Daoy (cell line): ENCODE measurements around the gene SLC17A5. TPM values are rescaled to one million over a fixed set of nuclear protein-coding genes. Genes with fewer than 3 reads are reported as not detected.
"Not testable (repeated sequence)": the region's sequence is repeated elsewhere in the genome, so short reads cannot be mapped to it uniquely, and the experiment has no call there.

ENCODE experiments used
- DNase-seq: peaks from one replicate; pipeline ENCODE4 v3.0.0-alpha.2; 2015; ENCODE audit warnings: low read depth
- total RNA-seq: library from RNA; depleted of rRNA; stranded (reverse); fragments of >200 nt; shearing (Covaris generic); gene quantifications from 2 replicates; pipeline ENCODE4 v1.2.3, GENCODE V29; 2014

Gene SLC17A5
- total RNA-seq, 1 experiment from 2014 or later, result 5.0 TPM

DNA sequence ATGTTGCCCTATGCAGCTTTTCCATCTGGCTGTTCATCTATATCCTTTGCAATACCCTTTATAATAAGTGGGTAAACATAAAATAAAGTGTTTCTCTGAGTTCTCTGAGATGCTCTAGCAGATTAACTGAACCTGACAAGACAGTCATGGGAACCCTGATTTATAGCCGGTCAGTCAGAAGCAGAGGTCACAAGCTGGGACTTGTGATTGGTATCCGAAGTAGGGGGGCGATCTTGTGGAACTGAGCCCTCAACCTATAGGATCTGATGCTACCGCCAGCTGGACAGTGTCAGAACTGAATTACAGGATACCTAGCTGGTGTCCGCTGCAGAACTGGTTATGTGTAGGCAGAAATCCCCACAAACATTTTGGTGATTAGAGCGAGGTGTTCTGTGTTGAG lies 39.0 kb downstream of the SLC17A5 start:
- no peak for DNase-seq

DNA sequence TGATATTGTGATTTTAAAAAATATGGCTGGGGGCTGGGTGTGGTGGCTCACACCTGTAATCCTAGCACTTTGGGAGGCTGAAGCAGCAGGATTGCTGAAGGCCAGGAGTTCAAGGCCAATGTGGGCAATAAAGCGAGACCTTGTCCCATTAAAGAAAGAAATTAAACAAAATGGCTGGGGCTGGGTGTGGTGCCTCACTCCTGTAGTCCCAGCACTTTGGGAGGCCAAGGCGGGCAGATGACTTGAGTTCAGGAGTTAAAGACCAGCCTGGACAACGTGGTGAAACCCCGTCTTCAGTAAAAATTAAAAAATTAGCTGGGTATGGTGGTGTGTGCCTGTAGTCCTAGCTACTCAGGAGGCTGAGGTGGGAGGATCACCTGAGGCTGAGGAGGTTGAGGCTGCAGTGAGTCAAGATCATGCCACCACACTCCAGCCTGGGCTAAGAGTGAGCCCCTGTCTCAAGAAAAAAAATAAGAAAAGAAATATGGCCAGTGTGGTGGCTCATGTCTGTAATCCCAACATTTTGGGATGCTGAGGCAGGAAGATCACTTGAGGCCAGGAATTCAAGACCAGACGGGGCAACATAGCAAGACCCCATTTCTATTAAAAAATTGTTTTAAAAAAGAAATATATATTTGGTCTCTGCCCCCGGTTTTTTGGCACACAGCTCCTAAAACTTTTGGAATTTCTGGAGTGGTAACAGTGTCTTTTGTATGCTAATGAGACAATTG lies 39.8 kb downstream of the SLC17A5 start:
- DNase-seq, result no peak

DNA sequence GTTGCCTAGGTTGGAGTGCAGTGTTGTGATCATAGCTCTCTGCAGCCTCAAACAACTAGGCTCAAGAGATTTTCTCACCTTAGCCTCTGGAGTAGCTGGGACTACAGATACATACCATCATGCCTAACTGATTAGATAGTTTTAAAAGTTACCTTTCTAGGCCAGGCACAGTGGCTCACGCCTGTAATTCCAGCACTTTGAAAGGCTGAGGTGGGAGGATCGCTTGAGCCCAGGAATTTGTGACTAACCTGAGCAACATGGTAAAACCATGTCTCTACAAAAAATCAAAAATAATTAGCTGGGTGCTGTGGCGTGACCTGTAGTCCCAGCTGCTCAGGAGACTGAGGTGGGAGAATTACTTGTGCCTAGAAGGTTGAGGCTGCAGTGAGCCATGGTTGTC lies 41.2 kb downstream of the SLC17A5 start:
- DNase-seq, result no peak

DNA sequence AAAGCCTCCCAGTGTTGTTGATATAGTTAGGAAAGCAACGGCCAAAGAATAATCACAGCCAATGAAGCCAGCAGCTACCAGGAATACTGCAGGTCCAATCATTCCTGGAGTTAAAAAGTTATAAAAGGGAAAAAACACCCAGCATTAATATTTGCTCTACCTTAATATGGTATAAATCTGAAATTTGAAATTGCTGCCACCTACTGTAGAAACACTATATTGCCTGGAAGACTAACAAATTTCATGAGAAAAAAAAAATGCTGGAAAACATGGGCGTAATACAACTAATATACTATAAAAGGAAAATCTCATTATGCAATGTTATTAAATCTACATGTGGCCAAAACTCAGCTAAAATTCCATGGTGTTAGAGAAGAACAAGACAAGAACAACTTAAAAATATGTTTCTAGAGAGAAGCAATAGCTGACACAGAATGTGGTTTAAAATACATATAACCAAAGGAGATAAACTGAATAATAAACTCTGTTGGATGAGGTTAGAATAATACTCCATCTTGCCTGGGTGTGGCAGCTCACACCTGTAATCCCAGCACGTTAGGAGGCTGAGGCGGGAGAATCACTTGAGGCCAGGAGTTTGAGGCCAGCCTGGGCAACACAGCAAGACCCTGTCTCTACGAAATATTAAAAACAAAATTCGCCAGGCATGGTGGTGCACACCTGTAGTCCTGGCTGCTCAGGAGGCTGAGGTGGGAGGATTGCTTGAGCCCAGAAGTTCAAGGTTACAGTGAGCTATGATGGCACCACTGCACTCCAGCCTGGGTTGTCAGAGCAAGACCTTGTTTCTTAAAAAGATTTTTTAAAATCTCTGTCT lies 43.1 kb downstream of the SLC17A5 start:
- peak; percentile 38 for DNase-seq

DNA sequence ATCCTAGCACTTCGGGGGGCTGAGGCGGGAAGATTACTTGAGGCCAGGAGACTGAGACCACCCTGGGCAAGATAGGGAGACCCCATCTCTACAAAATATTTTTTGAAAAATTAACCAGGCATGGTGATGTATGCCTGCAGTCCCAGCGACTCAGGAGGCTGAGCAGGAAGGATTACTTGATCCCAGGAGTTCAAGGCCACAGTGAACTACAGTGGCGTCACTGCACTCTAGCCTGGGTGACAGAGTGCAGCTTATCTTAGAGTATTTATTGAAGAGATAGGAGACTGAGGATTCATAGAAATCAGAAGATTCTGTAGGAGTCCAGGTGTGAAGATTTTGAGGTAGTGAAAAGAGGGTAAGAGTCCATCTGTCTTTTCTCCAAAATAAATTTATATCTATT lies 45.0 kb downstream of the SLC17A5 start:
- DNase-seq, result no peak

DNA sequence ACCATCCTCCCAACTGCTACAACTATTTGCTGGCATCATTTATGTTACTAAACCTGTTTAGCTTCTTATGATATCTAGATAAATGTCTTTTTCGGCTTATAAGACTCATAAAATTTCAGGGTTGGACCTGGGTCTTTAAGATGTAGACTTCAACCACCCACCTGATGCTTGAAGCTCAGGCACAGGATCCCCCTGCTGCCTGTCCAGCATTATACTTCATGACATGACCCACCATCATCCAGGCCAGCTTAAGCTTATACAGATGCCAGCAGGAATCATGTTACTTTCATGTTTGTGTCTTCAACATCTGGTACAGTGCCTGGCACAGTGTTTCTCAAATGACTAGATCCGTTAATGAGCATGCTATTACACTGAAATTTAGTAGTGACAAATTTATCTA lies 47.4 kb downstream of the SLC17A5 start:
- no peak for DNase-seq

DNA sequence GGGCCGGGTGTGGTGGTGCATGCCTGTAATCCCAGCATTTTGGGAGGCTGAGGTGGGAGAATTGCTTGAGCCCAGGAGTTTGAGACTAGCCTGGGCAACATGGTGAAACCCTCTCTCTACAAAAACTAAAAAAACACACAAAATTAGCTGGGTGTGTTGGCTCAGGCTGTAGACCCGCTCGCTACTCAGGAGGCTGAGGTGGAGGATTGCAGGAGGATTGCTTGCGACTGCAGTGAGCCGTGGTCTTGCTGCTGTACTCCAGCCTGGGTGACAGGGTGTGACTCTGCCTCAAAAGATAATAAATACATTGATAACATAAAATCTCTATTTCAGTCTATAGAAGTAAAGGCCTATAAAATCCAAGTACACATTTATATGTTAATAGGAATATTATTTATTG lies 49.3 kb downstream of the SLC17A5 start:
- DNase-seq, result no peak

DNA sequence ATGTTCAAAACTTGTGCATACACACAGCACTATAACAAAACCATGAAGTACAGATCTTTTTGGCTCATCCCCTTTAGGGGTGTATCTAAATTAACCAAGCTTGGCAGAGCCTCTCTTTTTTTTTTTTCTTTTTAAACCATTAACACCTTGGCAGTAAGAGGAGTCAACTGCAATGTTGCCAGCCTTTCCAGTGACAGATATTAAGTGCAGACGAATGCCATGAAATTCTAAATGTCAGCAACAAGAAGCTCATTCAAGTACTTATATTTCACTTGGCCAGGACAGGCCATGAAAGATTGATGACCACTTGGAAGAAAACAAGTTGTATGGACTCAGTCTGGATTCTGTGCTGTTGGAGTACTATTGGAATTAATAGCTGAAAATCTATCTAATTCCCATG lies 49.8 kb downstream of the SLC17A5 start:
- no peak for DNase-seq

DNA sequence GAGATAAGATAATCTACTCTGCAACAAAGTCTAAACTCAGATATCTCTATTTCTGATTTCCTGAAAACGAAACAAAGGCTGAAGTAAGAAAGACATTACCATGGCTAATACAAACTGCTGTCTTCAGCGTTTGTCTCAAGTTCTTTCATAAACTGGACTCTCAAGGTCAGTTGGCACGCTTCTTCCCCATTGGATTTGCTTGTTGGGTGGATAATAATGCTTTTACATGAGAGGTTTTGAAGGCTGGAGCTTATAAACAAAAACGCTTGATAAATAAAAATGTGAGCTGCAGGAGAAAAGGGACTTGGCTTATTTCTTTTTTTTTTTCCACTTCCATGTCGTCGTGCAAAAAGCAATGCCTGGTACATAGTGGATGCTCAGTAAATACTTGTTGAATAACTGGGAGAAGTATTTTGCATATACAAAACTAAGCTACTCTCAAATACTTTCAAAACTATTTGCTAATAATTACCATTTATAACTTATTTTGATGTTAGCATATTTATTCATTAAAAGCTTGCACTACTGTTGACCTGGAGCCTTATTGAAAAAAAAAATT lies 67.3 kb downstream of the SLC17A5 start:
- no peak for DNase-seq

DNA sequence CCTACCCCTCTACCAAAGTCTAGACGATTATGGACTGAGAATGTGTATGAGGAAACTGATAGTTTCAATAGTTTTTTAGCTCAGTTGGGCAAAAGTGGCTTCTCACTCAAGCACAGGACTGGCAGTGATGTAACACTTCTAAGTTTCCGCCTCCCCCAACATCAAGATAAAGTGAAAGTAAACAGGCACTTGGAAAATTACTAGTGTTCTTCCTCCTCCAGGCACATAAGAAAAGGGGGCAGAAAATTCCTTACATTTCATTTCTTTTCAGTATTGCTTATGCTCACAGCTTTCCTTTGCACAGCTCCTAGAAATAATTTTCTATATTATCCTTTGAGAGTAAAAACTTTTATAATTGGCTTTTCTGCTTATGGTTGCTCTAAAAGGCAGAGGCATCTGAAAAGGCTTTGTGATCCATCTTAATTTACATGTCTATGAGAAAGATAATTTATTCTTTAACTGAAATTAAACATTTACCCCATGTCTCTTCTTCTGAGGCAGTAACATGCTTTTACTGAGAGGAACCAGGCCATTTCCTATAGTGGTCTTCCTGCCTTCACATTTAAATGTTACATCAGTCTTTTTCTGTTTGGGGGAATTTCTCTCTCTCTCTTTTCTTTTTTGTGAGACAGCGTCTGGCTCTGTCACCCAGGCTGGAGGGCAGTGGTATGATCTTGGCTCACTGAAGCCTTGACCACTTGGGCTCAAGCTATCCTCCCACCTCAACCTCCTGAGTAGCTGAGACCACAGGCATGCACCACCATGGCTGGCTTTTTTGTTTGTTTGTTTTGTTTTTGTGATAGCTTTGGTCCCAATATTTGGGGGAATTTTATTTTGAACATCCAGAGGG lies 68.0 kb downstream of the SLC17A5 start:
- peak; percentile 80 for DNase-seq

DNA sequence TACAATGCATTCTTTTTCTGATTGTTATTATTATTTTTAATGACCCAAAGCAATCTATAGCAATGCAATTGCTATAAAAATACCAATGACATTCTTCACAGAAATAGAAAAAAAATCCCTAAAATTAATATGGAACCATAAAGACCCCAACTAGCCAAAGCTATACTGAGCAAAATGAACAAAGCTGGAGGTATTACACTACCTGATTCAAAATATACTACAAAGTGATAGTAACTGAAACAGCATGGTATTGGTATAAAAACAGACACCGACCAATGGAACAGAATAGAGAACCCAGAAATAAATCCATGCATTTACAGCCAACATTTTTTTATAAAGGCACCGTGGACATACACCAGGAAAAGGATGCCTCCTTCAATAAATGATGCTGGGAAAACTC lies 72.5 kb downstream of the SLC17A5 start:
- no peak for DNase-seq

DNA sequence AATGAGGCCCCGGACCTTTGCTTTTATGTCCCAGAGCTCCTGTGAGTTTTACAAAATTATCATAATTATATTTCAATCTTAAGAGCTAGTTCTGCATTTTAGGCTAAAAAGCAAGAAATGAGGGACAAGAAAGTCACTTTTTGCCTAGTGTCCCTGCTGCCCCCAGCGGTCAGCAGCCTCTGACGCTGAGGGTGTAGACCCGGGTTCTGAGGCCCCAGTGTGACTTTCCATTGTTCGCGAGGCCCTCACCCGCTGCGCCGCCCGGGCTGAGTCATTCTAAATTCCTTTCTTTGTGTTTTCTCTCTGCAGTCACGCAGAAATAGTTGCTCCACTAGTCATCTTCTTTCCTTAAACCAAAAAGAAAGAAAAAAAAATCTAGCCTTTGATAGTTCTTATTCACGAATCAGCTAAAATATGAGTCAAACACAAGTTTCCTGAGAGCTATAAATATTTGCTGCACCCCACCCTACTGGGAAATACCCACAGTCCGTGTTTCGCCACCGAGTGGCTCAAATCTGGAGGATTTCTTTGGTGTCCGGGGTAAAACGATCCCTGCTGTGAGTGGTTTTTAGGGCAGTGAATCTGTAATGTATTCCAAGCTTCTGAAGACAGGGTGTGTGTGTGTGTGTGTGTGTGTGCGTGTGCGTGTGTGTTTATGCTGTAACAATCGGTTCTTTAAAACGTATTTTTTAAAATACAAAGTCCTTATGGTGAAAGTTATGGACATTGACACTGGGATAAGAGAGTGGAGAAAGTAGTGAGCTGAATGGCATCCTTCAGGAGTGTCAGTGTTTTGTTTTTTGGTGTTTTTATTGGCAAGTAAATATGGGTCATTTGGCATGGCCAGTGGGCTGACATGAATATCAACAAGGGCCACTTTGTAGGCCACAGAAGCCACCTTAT lies 73.3 kb downstream of the SLC17A5 start:
- peak; percentile 99 for DNase-seq

DNA sequence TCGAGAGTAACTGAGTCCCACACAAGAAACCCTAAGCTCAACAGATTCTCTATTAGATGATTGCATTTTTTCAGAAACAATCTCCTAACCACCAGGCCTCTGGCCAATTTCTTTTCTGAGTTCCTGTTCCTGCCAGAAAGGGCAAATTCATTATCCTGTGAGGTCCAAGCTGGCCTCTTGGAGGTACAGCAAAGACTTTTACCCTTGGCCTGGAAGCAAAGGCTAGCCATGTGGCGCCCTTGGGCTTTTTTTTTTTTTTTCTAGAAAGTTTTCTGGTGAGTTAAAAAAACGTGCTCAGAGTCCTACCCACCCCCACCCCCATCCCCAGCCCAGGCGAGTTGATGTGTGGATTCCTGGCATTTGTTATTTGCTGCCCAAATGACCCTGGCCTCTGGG lies 73.9 kb downstream of the SLC17A5 start:
- DNase-seq, result peak; percentile 87

DNA sequence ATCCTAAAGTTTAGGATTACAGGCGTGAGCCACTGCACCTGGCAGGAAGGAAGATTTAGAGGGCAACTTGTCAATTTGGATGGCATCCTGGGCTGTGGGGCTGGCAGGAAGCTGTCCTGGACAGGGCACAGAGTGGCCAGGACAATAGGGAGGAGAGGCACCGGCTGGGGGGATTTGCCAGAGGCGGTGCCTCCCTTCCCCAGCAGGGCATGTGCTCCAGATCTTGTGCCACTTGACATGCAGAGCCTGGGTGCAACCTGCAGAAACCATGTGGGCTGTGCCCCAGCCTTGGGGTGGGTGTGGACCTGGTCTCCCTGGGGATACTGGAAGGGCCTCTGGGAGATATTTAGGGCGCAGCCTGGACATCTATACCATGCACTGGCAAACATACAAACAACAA lies 74.4 kb downstream of the SLC17A5 start:
- peak; percentile 49 for DNase-seq

DNA sequence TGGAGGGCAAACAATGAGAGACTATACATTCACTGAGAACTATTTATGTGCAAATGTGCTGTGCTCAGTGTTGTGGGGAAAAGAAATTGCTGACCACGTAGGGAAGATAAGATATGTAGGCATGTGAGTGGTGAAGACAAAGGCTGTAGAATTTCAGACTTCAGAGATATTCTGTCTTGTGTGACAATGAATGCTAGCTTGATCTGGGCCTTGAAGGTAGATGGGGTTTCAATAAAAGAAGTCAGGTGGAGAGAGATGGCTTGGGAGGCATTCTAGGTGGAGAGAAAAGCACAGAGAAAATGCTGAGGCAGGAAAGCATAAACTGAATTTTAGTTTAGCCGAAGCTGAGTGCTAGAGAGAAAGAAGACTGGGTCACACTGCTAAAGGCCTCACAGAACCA lies 76.1 kb downstream of the SLC17A5 start:
- DNase-seq, result no peak

DNA sequence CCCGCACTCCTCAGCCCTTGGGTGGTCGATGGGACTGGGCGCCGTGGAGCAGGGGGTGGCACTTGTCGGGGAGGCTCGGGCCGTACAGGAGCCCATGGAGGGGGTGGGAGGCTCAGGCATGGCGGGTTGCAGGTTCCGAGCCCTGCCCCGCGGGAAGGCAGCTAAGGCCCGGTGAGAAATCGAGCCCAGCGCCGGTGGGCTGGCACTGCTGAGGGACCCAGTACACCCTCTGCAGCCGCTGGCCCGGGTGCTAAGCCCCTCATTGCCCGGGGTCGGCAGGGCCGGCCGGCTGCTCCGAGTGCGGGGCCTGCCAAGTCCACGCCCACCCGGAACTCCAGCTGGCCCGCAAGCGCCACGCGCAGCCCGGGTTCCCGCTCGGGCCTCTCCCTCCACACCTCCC lies 81.3 kb downstream of the SLC17A5 start:
- not testable (repeated sequence) for DNase-seq

DNA sequence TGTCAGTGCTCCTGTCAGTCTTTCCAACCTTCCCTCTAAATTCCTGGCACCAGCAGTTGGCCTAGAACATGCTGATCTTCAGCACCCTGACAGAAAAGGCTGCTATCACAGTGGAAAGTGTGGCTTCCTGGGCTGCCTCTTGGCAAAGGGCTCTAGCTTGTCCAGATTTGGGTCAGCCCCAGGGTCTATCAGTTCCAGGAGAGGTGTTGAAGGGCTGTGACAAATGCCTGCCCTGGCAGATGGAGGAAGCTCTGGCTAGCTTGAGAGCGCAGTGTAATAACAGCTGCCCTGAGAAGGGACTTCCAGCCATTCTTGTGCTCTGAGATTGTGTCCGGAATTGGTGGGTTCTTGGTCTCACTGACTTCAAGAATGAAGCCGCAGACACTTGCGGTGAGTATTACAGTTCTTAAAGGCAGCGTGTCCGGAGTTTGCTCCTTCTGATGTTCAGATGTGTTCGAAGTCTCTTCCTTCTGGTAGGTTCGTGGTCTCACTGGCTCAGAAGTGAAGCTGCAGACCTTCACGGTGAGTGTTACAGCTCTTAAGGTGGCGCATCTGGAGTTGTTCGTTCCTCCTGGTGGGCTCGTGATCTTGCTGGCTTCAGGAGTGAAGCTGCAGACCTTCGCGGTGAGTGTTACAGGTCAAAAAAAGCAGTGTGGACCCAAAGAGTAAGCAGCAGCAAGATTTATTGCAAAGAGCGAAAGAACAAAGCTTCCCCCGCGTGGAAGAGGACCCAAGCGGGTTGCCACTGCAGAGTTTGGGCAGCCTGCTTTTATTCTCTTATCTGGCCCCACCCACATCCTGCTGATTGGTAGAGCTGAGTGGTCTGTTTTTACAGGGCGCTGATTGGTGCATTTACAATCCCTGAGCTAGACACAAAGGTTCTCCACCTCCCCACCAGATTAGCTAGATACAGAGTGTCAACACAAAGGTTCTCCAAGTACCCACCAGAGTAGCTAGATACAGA lies 82.3 kb downstream of the SLC17A5 start:
- not testable (repeated sequence) for DNase-seq

DNA sequence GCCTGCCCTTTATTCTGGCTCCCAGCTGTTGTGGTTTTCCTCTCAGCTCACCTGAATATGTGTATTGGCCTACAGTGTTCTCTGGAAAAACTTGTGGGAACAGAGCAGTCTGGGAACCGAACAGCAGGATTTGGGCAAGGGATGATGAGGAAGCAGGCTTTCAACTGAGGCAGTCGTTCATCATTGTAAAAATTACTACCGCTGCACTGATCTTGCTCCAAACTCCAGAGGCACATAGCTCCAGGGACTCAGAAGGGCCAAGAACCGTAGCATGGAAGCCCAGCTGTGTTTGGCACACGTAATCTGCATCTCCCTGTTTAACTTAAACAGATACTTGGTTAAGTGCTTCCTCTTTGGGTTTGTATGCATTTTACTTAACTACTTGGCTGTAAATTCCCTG lies 84.7 kb downstream of the SLC17A5 start:
- no peak for DNase-seq

DNA sequence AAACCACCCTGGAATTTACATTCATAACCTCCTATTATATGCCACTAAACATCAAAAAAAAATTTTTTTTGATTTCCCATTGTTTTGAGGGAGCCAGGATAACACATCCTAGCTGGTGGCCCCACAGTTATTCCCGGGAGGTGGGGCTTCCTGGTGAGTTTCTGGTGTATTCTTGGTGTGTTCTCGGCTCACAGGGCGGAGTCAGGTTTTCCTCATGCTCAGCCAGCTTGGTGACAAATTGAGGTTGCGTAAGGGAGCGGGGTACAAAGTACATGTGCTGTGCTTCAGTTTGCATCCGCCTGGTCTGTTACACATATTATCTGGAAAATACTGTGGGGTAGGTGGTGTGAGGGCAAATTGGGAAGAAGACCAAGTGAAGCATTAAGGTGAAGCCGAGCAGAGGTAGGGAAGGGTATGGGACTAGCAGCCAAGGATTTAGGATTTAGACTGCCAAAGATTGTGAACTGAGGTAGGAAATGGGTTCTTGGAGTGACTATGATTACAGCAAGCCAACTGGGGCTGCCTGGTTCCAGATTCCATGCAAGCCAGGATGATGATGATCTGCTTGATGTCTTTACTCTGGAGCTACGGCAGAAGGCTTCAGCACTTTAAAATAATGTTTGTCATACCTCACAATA lies 86.7 kb downstream of the SLC17A5 start:
- DNase-seq, result peak; percentile 67
